Endothelial cell of umbilical vein (primary cell): Measurements from ENCODE around the gene IPO11. TPM values are rescaled to one million over a fixed set of nuclear protein-coding genes. Genes with fewer than 3 reads are reported as not detected.

Experiments
- BruUV-seq: library from RNA; stranded (reverse); fragments of 400-500 nt; replicated peaks from 2 replicates; lab custom pipeline; 2021; lab: Mats Ljungman, UMichigan
- CTCF ChIA-PET: fragments of 300-600, 350-600 bp; sonication (Branson Sonifier 250); formaldehyde crosslinking; loops from one replicate; lab custom pipeline; 2021; ENCODE audit warnings: antibody characterized with exemption, inconsistent platforms; lab: Charles Lee
- POLR2A ChIA-PET: fragments of 300-600, 350-600 bp; sonication (Branson Sonifier 250); formaldehyde crosslinking; loops from one replicate; lab custom pipeline; 2021; ENCODE audit warnings: antibody characterized with exemption, inconsistent platforms; lab: Charles Lee
- DNase-seq: peaks from one replicate; pipeline ENCODE4 v3.0.0-alpha.2; 2011; ENCODE audit warnings: low read depth, low spot score
- FAIRE-seq: peaks from 2 replicates; lab custom pipeline; 2011; peaks lifted over from hg19 to GRCh38; lab: Jason Lieb, UNC
- H2AFZ ChIP-seq: 2 replicates; pipeline ENCODE4 v1.6.0; 2012; ENCODE audit warnings: low read depth, low read length, control low read depth, inconsistent platforms
- H3K27ac ChIP-seq: 2 replicates; pipeline ENCODE4 v1.5.1; 2011; ENCODE audit warnings: low read depth, mild to moderate bottlenecking, control low read depth, low read length, moderate library complexity; ENCODE audit not compliant: insufficient read depth
- H3K27me3 ChIP-seq, 2 experiments: 2 replicates each; pipeline versions ENCODE4 v1.6.0 to v1.6.1; 2011; ENCODE audit warnings: low read length in 2 of 2, mixed read lengths in 1 of 2; ENCODE audit not compliant: control insufficient read depth in 2 of 2, insufficient read depth in 2 of 2
- H3K36me3 ChIP-seq, 2 experiments: 2 replicates in 1 of 2; 3 replicates in 1 of 2; pipeline ENCODE4 v1.5.1; 2011; ENCODE audit warnings: low read length in 2 of 2, mild to moderate bottlenecking in 1 of 2, moderate library complexity in 1 of 2; ENCODE audit not compliant: control insufficient read depth in 2 of 2, insufficient read depth in 2 of 2; ENCODE audit errors: extremely low read depth in 1 of 2
- H3K4me1 ChIP-seq: 3 replicates; pipeline ENCODE4 v1.5.1; 2011; ENCODE audit warnings: mild to moderate bottlenecking, low read length; ENCODE audit not compliant: control insufficient read depth, insufficient read depth; ENCODE audit errors: extremely low read depth
- H3K4me2 ChIP-seq: 2 replicates; pipeline ENCODE4 v1.6.1; 2011; ENCODE audit warnings: low read length, control low read depth, mixed read lengths; ENCODE audit not compliant: insufficient read depth
- H3K4me3 ChIP-seq, 3 experiments: fragments of 200-600 bp in 1 of 3; sonication (generic), shearing (Covaris generic) in 1 of 3; replicated peaks in 1 of 3; 2 replicates each; pipeline ENCODE4 v1.5.1; 2011 to 2016; ENCODE audit warnings: control low read depth in 3 of 3, low read length in 3 of 3, mild to moderate bottlenecking in 2 of 3, inconsistent platforms in 1 of 3, low read depth in 1 of 3, moderate library complexity in 1 of 3; ENCODE audit not compliant: insufficient read depth in 1 of 3
- H3K79me2 ChIP-seq: 2 replicates; pipeline ENCODE4 v1.6.0; 2012; ENCODE audit warnings: low read length, inconsistent platforms; ENCODE audit not compliant: control insufficient read depth, insufficient read depth
- H3K9ac ChIP-seq: replicated peaks from 2 replicates; pipeline ENCODE3; 2011; ENCODE audit warnings: low read length, control low read depth; ENCODE audit not compliant: insufficient read depth; ENCODE audit errors: extremely low read depth
- H3K9me1 ChIP-seq: replicated peaks from 3 replicates; pipeline ENCODE4 v1.6.0; 2011; ENCODE audit warnings: mild to moderate bottlenecking, low read length; ENCODE audit not compliant: control insufficient read depth, insufficient read depth; ENCODE audit errors: extremely low read depth
- H3K9me3 ChIP-seq: replicated peaks from 2 replicates; pipeline ENCODE4 v1.5.1; 2012; ENCODE audit warnings: low read length, inconsistent platforms; ENCODE audit not compliant: control insufficient read depth, insufficient read depth
- H4K20me1 ChIP-seq: replicated peaks from 2 replicates; pipeline ENCODE3; 2011; ENCODE audit warnings: mild to moderate bottlenecking, low read length; ENCODE audit not compliant: control insufficient read depth, insufficient read depth; ENCODE audit errors: extremely low read depth
- EZH2 ChIP-seq: IDR thresholded peaks from 2 replicates; pipeline ENCODE4 v1.6.1; 2012; ENCODE audit warnings: borderline replicate concordance, low read depth, mild to moderate bottlenecking, moderate library complexity, low read length, inconsistent platforms; ENCODE audit not compliant: severe bottlenecking
- FOS ChIP-seq: IDR thresholded peaks from 2 replicates; pipeline ENCODE4 v1.6.1; 2011; ENCODE audit warnings: mild to moderate bottlenecking, low read length, moderate library complexity, borderline replicate concordance; ENCODE audit not compliant: insufficient read depth
- GATA2 ChIP-seq: IDR thresholded peaks from 2 replicates; pipeline ENCODE4 v1.7.0; 2011; ENCODE audit warnings: low read depth, mild to moderate bottlenecking, moderate library complexity, mixed read lengths, low read length; ENCODE audit not compliant: insufficient read length, insufficient read depth
- JUN ChIP-seq: IDR thresholded peaks from 2 replicates; pipeline ENCODE4 v1.6.1; 2011; ENCODE audit warnings: borderline replicate concordance, low read depth; ENCODE audit not compliant: insufficient read length, insufficient read depth
- MYC ChIP-seq: IDR thresholded peaks from one replicate; pipeline ENCODE4 v1.6.1; 2011; ENCODE audit warnings: mild to moderate bottlenecking, low read depth, low read length
- POLR2A ChIP-seq: IDR thresholded peaks from 2 replicates; pipeline ENCODE4 v1.6.1; 2012; ENCODE audit warnings: low read depth, mild to moderate bottlenecking, control low read depth, low read length
- POLR2AphosphoS5 ChIP-seq: IDR thresholded peaks from 2 replicates; pipeline ENCODE4 v1.6.1; 2012; ENCODE audit warnings: low read depth, mild to moderate bottlenecking, control low read depth, low read length, moderate library complexity; ENCODE audit not compliant: insufficient read depth
- dilution Hi-C: fragments of 300-500 bp; cut with MboI; formaldehyde crosslinking; loops from one replicate; pipeline ENCODE4 v1.15.0; 2019; ENCODE audit warnings: low sequenced_read_pairs; ENCODE audit not compliant: extremely low pct_ligation_motif_present
- intact Hi-C: fragments of 100-400 bp; cut with micrococcal nuclease; formaldehyde crosslinking; loops from one replicate; pipeline ENCODE4 v1.10.0; 2022
- polyA plus RNA-seq, 4 experiments: library from polyadenylated mRNA; depleted of rRNA in 3 of 4; stranded (reverse) in 3 of 4; unstranded in 1 of 4; fragments of >200 nt; gene quantifications; 2 replicates each; pipeline versions ENCODE4 v1.2.1 to v1.2.3, GENCODE V29; 2011 to 2012; ENCODE audit warnings: missing spikeins in 1 of 4
- total RNA-seq: library from RNA; stranded (reverse); gene quantifications from 2 replicates; pipeline ENCODE4 v1.2.3, GENCODE V29; 2021
- TF ChIP-seq, protein P1 (sequence below): IDR thresholded peaks from 2 replicates; pipeline ENCODE4 v1.6.1; 2011; ENCODE audit not compliant: insufficient read depth, insufficient read length
- TF ChIP-seq, protein P2 (sequence below), 2 donors: IDR thresholded peaks; 1 replicate in 1 of 2; 2 replicates in 1 of 2; pipeline ENCODE4 v1.5.1; 2011; ENCODE audit warnings: low read length in 2 of 2, mild to moderate bottlenecking in 2 of 2, moderate library complexity in 2 of 2, control low read depth in 1 of 2, inconsistent platforms in 1 of 2, low read depth in 1 of 2; ENCODE audit not compliant: insufficient read depth in 1 of 2; ENCODE audit errors: extremely low read depth in 1 of 2

Gene IPO11
- total and polyA plus RNA-seq, 2 donors (not counting 3 experiments of a cell fraction or from before 2014, with no cell fraction given), result 38.5 to 80.9 TPM

DNA sequence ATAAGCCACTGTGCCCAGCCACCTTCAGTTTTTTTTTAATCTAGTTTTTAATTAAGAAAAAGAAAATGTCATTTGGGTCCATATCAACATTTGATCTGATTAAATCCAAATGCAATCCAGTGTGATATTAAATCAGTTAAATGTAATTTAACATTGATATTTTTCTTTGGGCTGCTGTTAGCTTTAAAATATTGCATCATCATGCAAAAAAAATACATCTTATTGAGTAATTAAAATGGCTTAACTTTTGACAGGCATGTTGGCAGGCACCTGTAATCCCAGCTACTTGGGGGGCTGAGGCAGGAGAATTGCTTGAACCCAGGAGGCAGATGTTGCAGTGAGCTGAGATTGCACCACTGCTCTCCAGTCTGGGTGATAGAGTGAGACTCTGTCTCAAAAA, 143.4 kb downstream of the IPO11 start:
- H3K4me1 ChIP-seq, result no peaks in the 10 kb centered on the region
- H3K27ac ChIP-seq, result no peak overlapping the region
- no peaks in the 10 kb centered on the region for H4K20me1 ChIP-seq
- FAIRE-seq (no peak), DNase-seq (no peak)
- intact Hi-C loops (no loop called here), dilution Hi-C loops (no loop called here)
- no TSS peak for BruUV-seq
- H3K9me1 ChIP-seq, result no peaks in the 10 kb centered on the region
- no peaks in the 10 kb centered on the region for H3K36me3 ChIP-seq
- no peak overlapping the region for H3K9ac ChIP-seq
- no peaks in the 10 kb centered on the region for H3K9me3 ChIP-seq
- TF ChIP-seq EZH2 (no peak), MYC (no peak), FOS (no peak), JUN (no peak), POLR2AphosphoS5 (no peak), POLR2A (no peak), GATA2 (no peak)
- TF ChIP-seq, protein P1, sequence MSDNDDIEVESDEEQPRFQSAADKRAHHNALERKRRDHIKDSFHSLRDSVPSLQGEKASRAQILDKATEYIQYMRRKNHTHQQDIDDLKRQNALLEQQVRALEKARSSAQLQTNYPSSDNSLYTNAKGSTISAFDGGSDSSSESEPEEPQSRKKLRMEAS, result no peak
- TF ChIP-seq, protein P2, sequence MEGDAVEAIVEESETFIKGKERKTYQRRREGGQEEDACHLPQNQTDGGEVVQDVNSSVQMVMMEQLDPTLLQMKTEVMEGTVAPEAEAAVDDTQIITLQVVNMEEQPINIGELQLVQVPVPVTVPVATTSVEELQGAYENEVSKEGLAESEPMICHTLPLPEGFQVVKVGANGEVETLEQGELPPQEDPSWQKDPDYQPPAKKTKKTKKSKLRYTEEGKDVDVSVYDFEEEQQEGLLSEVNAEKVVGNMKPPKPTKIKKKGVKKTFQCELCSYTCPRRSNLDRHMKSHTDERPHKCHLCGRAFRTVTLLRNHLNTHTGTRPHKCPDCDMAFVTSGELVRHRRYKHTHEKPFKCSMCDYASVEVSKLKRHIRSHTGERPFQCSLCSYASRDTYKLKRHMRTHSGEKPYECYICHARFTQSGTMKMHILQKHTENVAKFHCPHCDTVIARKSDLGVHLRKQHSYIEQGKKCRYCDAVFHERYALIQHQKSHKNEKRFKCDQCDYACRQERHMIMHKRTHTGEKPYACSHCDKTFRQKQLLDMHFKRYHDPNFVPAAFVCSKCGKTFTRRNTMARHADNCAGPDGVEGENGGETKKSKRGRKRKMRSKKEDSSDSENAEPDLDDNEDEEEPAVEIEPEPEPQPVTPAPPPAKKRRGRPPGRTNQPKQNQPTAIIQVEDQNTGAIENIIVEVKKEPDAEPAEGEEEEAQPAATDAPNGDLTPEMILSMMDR (IDR thresholded peaks at IDR 0.05; ENCODE audit: extremely low read depth in 1 of 2, insufficient read depth in 1 of 2, low read depth in 1 of 2, low read length in 2 of 2), result no peak
- ChIA-PET POLR2A (no interaction called here), CTCF (interaction anchor here (0.8 to 2.1 kb wide), 2 partner anchors 27 to 96 kb away, joined by 3 to 7 read pairs; no protein-coding TSS in a partner anchor)
- H3K79me2 ChIP-seq, result no peaks in the 10 kb centered on the region
- no peak overlapping the region for H2AFZ ChIP-seq
- H3K4me3 ChIP-seq, result no peak overlapping the region
- no peak overlapping the region for H3K4me2 ChIP-seq
- H3K27me3 ChIP-seq, result no peaks in the 10 kb centered on the region
